HCT116 (cell line): ENCODE data around the gene ADGRA1. TPM values are rescaled to one million over a fixed set of nuclear protein-coding genes. Genes with fewer than 3 reads are reported as not detected.

Experiments
- ATAC-seq: fragments of 200-7000 bp; cut with Tn5 transposase; 2 replicates; pipeline ENCODE4 v1.9.1; 2020; ENCODE audit warnings: mild to moderate bottlenecking, moderate library complexity
- BruUV-seq: library from RNA; stranded (reverse); fragments of 400-500 nt; replicated peaks from 2 replicates; lab custom pipeline; 2021; lab: Mats Ljungman, UMichigan
- CTCF ChIA-PET: fragments of 300-600 bp; sonication (Branson Sonifier 250); formaldehyde crosslinking; loops from one replicate; lab custom pipeline; 2021; ENCODE audit warnings: antibody characterized with exemption; lab: Charles Lee
- POLR2A ChIA-PET: fragments of 300-600, 350-600 bp; sonication (Branson Sonifier 250); formaldehyde crosslinking; loops from one replicate; lab custom pipeline; 2021; ENCODE audit warnings: antibody characterized with exemption; lab: Charles Lee
- RAD21 ChIA-PET, 2 experiments: fragments of 300-600 bp; sonication (Branson Sonifier 250); formaldehyde crosslinking; loops; one replicate each; lab custom pipeline; 2023; ENCODE audit warnings: low total read pairs in 2 of 2; ENCODE audit not compliant: uncharacterized antibody in 2 of 2, unreplicated experiment in 2 of 2, low non-redundant PET in 1 of 2; lab: Charles Lee
- DNase-seq: peaks from one replicate; pipeline ENCODE4 v3.0.0-alpha.2; 2010; ENCODE audit warnings: low read depth, low spot score
- H2AFZ ChIP-seq: fragments of 200-600 bp; shearing (Covaris generic), sonication (generic); 2 replicates; pipeline ENCODE4 v1.6.1; 2017; ENCODE audit warnings: low read depth, mixed run types, mixed read lengths, antibody characterized with exemption, low read length; ENCODE audit not compliant: poor library complexity, severe bottlenecking
- H3K27ac ChIP-seq: 2 replicates; pipeline ENCODE4 v1.5.1; 2012; ENCODE audit warnings: low read depth, low read length
- H3K27me3 ChIP-seq: fragments of 200-600 bp; sonication (generic); 2 replicates; pipeline ENCODE4 v1.6.1; 2016; ENCODE audit warnings: mixed run types, low read length, mixed read lengths; ENCODE audit not compliant: insufficient read depth
- H3K36me3 ChIP-seq, 2 experiments: fragments of 200-500 bp in 1 of 2; fragments of 200-600 bp in 1 of 2; sonication (Bioruptor generic) in 1 of 2; sonication (generic) in 1 of 2; 2 replicates each; pipeline versions ENCODE4 v1.5.1 to v1.6.1; 2014 to 2016; ENCODE audit warnings: low read length in 2 of 2, inconsistent platforms in 1 of 2, mixed read lengths in 1 of 2, mixed run types in 1 of 2; ENCODE audit not compliant: insufficient read depth in 2 of 2, control insufficient read depth in 1 of 2
- H3K4me1 ChIP-seq, 2 experiments: fragments of 200-600 bp in 1 of 2; sonication (generic) in 1 of 2; 2 replicates each; pipeline versions ENCODE4 v1.5.1 to v1.6.1; 2012 to 2017; ENCODE audit warnings: low read length in 2 of 2, inconsistent platforms in 1 of 2, mild to moderate bottlenecking in 1 of 2, mixed read lengths in 1 of 2, mixed run types in 1 of 2, moderate library complexity in 1 of 2; ENCODE audit not compliant: insufficient read depth in 2 of 2, control insufficient read depth in 1 of 2
- H3K4me2 ChIP-seq: fragments of 200-600 bp; sonication (generic); 2 replicates; pipeline ENCODE4 v1.6.1; 2017; ENCODE audit warnings: mixed run types, low read length, mixed read lengths
- H3K4me3 ChIP-seq, 2 experiments: fragments of 200-600 bp in 1 of 2; sonication (generic) in 1 of 2; replicated peaks in 1 of 2; 2 replicates each; pipeline ENCODE4 v1.5.1; 2011 to 2016; ENCODE audit warnings: low read length in 2 of 2, control low read depth in 1 of 2, low read depth in 1 of 2, mild to moderate bottlenecking in 1 of 2, mixed read lengths in 1 of 2, mixed run types in 1 of 2
- H3K79me2 ChIP-seq: fragments of 200-600 bp; sonication (generic); 2 replicates; pipeline ENCODE4 v1.6.1; 2017; ENCODE audit warnings: mild to moderate bottlenecking, mixed run types, low read length, moderate library complexity, mixed read lengths; ENCODE audit not compliant: insufficient read depth
- H3K9ac ChIP-seq: fragments of 200-600 bp; sonication (generic); 2 replicates; pipeline ENCODE4 v1.6.1; 2016; ENCODE audit warnings: low read length, mixed read lengths
- H3K9me2 ChIP-seq: fragments of 200-600 bp; sonication (generic), shearing (Covaris generic); 2 replicates; pipeline ENCODE4 v1.6.1; 2017; ENCODE audit warnings: mixed run types, mild to moderate bottlenecking, moderate library complexity; ENCODE audit not compliant: insufficient read depth
- H3K9me3 ChIP-seq, 2 experiments: fragments of 200-500 bp in 1 of 2; fragments of 200-600 bp in 1 of 2; sonication (Bioruptor generic) in 1 of 2; sonication (generic) in 1 of 2; 2 replicates each; pipeline ENCODE4 v1.6.1; 2014 to 2017; ENCODE audit warnings: low read length in 2 of 2, mixed read lengths in 2 of 2, inconsistent platforms in 1 of 2, low read depth in 1 of 2, mild to moderate bottlenecking in 1 of 2, mixed run types in 1 of 2, moderate library complexity in 1 of 2; ENCODE audit not compliant: control insufficient read depth in 1 of 2, insufficient read depth in 1 of 2
- H4K20me1 ChIP-seq: fragments of 200-600 bp; sonication (generic), shearing (Covaris generic); 2 replicates; pipeline ENCODE4 v1.6.1; 2017; ENCODE audit warnings: mixed run types, mild to moderate bottlenecking, moderate library complexity; ENCODE audit not compliant: insufficient read depth
- CBX3 ChIP-seq: IDR thresholded peaks from 2 replicates; pipeline ENCODE4 v1.6.1; 2012; ENCODE audit warnings: low read depth
- EGR1 ChIP-seq: IDR thresholded peaks from 2 replicates; pipeline ENCODE4 v1.6.1; 2012; ENCODE audit warnings: low read depth
- ELF1 ChIP-seq: IDR thresholded peaks from 2 replicates; pipeline ENCODE4 v1.6.1; 2012; ENCODE audit warnings: low read depth, borderline replicate concordance
- EZH2 ChIP-seq: fragments of 200-600 bp; sonication (generic); IDR thresholded peaks from 2 replicates; pipeline ENCODE4 v1.6.1; 2017; ENCODE audit warnings: antibody characterized with exemption, mixed run types
- FOSL1 ChIP-seq: IDR thresholded peaks from 2 replicates; pipeline ENCODE4 v1.6.1; 2012; ENCODE audit warnings: low read depth
- JUND ChIP-seq: IDR thresholded peaks from 2 replicates; pipeline ENCODE4 v1.6.1; 2012
- POLR2A ChIP-seq: IDR thresholded peaks from 2 replicates; pipeline ENCODE4 v1.7.0; 2011; ENCODE audit warnings: borderline replicate concordance; ENCODE audit not compliant: insufficient read depth, insufficient read length; ENCODE audit errors: extremely low read depth
- RAD21 ChIP-seq: IDR thresholded peaks from 2 replicates; pipeline ENCODE4 v1.6.1; 2012; ENCODE audit warnings: low read depth, mild to moderate bottlenecking
- SP1 ChIP-seq: IDR thresholded peaks from 2 replicates; pipeline ENCODE4 v1.6.1; 2012; ENCODE audit warnings: low read depth
- SRF ChIP-seq: IDR thresholded peaks from 2 replicates; pipeline ENCODE4 v1.6.1; 2012; ENCODE audit warnings: low read depth
- TCF7L2 ChIP-seq: IDR thresholded peaks from 2 replicates; pipeline ENCODE4 v1.7.0; 2011; ENCODE audit warnings: borderline replicate concordance, inconsistent platforms; ENCODE audit not compliant: insufficient read depth, insufficient read length; ENCODE audit errors: extremely low read depth
- YY1 ChIP-seq: IDR thresholded peaks from 2 replicates; pipeline ENCODE4 v1.6.1; 2011; ENCODE audit warnings: low read length, low read depth, moderate library complexity, mild to moderate bottlenecking; ENCODE audit not compliant: insufficient replicate concordance; ENCODE audit errors: extremely low read depth
- ZFX ChIP-seq: fragments of 450-650 bp; IDR thresholded peaks from 2 replicates; pipeline ENCODE4 v1.6.1; 2017
- ZNF274 ChIP-seq: fragments of 200-500 bp; sonication (Bioruptor generic); IDR thresholded peaks from 2 replicates; pipeline ENCODE4 v1.6.1; 2014; ENCODE audit warnings: mild to moderate bottlenecking, low read depth, low read length, inconsistent platforms
- intact Hi-C: fragments of 100-400 bp; cut with micrococcal nuclease; formaldehyde crosslinking; loops from 2 replicates; pipeline ENCODE4 v1.10.0; 2022
- total RNA-seq: library from RNA; stranded (reverse); gene quantifications from one replicate; pipeline ENCODE4 v1.2.1, GENCODE V29; 2021; ENCODE audit not compliant: unreplicated experiment
- TF ChIP-seq, protein P1 (sequence below): IDR thresholded peaks from 2 replicates; pipeline ENCODE4 v1.6.1; 2012
- TF ChIP-seq, protein P2 (sequence below), 3 experiments: fragments of 200-600 bp in 1 of 3; sonication (generic) in 1 of 3; IDR thresholded peaks in 2 of 3; conservative IDR thresholded peaks in 1 of 3; 2 replicates each; pipeline ENCODE4 v1.5.1; 2012 to 2017; ENCODE audit warnings: low read depth in 2 of 3, low read length in 2 of 3, antibody characterized with exemption in 1 of 3, borderline replicate concordance in 1 of 3, control low read depth in 1 of 3, mild to moderate bottlenecking in 1 of 3, mixed read lengths in 1 of 3, mixed run types in 1 of 3, moderate library complexity in 1 of 3; ENCODE audit not compliant: insufficient read depth in 1 of 3
- TF ChIP-seq, protein P3 (sequence below): IDR thresholded peaks from 2 replicates; pipeline ENCODE4 v1.6.1; 2012; ENCODE audit warnings: low read depth
- TF ChIP-seq, protein P4 (sequence below): IDR thresholded peaks from 2 replicates; pipeline ENCODE4 v1.6.1; 2011; ENCODE audit warnings: mild to moderate bottlenecking, low read length, moderate library complexity; ENCODE audit not compliant: insufficient replicate concordance; ENCODE audit errors: extremely low read depth

Gene ADGRA1
- total RNA-seq, 1 experiment from 2014 or later = not detected

DNA sequence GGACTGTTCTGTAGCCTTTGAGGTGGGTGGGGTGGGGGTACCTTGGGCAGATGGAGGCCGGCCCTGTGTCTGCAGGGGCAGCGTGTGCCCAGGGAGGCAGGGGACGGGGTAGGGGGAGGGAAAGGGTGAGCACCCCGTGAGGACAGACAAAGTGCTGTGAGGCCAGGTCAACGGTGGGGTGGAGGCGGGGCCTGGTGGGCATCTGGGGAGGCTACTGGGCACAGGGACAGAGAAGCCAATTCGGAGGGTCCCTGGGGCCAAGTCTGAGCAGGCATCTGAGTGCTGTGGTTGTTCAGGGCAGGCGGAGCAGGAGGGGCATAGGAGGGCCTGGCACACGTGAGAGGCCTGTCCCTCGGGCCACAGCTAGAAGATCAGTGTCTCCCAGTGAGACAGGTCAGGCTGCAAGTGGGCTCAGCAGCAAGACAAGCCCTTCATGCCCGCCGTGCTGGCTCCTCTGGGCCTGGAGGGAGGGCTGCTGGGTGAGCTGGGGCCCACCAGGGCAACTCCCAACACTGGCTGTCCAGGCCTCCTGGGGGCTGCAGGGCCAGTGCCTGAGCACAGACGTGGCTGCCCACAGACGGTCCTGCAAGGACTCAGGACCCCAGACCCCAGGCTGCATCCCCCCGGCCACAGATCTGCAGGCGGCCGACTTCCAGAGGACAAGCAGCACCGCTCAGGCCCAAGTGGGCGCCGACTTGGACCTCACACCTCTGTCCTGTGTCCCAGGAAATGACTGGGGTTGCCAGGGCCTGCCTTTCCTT, 45.9 kb downstream of the ADGRA1 start:
- Histone ChIP-seq H3K27ac (no peak overlapping the region), H3K4me2 (no peak overlapping the region), H3K4me1 (no peaks in the 10 kb centered on the region), H3K9me3 (no peaks in the 10 kb centered on the region), H3K4me3 (no peak overlapping the region), H3K9me2 (no peaks in the 10 kb centered on the region), H2AFZ (no peak overlapping the region), H3K27me3 (no peaks in the 10 kb centered on the region), H4K20me1 (no peaks in the 10 kb centered on the region), H3K9ac (no peak overlapping the region), H3K79me2 (no peaks in the 10 kb centered on the region), H3K36me3 (no peaks in the 10 kb centered on the region)
- no TSS peak for BruUV-seq
- DNase-seq (no peak), ATAC-seq (no peak)
- intact Hi-C loops = no loop called here
- TF ChIP-seq EZH2 (no peak), RAD21 (no peak), EGR1 (no peak), JUND (no peak), POLR2A (no peak), ELF1 (no peak), YY1 (no peak), ZNF274 (no peak), FOSL1 (no peak), ZFX (no peak), SRF (no peak), CBX3 (no peak), SP1 (no peak), TCF7L2 (no peak)
- TF ChIP-seq, protein P1, sequence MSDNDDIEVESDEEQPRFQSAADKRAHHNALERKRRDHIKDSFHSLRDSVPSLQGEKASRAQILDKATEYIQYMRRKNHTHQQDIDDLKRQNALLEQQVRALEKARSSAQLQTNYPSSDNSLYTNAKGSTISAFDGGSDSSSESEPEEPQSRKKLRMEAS = no peak
- TF ChIP-seq, protein P2, sequence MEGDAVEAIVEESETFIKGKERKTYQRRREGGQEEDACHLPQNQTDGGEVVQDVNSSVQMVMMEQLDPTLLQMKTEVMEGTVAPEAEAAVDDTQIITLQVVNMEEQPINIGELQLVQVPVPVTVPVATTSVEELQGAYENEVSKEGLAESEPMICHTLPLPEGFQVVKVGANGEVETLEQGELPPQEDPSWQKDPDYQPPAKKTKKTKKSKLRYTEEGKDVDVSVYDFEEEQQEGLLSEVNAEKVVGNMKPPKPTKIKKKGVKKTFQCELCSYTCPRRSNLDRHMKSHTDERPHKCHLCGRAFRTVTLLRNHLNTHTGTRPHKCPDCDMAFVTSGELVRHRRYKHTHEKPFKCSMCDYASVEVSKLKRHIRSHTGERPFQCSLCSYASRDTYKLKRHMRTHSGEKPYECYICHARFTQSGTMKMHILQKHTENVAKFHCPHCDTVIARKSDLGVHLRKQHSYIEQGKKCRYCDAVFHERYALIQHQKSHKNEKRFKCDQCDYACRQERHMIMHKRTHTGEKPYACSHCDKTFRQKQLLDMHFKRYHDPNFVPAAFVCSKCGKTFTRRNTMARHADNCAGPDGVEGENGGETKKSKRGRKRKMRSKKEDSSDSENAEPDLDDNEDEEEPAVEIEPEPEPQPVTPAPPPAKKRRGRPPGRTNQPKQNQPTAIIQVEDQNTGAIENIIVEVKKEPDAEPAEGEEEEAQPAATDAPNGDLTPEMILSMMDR (IDR thresholded peaks at IDR 0.05 in 2 of 3, conservative IDR thresholded peaks at IDR 0.05 in 1 of 3; ENCODE audit: borderline replicate concordance in 1 of 3, insufficient read depth in 1 of 3, low read depth in 2 of 3, low read length in 2 of 3) = no peak
- TF ChIP-seq, protein P3, sequence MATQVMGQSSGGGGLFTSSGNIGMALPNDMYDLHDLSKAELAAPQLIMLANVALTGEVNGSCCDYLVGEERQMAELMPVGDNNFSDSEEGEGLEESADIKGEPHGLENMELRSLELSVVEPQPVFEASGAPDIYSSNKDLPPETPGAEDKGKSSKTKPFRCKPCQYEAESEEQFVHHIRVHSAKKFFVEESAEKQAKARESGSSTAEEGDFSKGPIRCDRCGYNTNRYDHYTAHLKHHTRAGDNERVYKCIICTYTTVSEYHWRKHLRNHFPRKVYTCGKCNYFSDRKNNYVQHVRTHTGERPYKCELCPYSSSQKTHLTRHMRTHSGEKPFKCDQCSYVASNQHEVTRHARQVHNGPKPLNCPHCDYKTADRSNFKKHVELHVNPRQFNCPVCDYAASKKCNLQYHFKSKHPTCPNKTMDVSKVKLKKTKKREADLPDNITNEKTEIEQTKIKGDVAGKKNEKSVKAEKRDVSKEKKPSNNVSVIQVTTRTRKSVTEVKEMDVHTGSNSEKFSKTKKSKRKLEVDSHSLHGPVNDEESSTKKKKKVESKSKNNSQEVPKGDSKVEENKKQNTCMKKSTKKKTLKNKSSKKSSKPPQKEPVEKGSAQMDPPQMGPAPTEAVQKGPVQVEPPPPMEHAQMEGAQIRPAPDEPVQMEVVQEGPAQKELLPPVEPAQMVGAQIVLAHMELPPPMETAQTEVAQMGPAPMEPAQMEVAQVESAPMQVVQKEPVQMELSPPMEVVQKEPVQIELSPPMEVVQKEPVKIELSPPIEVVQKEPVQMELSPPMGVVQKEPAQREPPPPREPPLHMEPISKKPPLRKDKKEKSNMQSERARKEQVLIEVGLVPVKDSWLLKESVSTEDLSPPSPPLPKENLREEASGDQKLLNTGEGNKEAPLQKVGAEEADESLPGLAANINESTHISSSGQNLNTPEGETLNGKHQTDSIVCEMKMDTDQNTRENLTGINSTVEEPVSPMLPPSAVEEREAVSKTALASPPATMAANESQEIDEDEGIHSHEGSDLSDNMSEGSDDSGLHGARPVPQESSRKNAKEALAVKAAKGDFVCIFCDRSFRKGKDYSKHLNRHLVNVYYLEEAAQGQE = no peak
- TF ChIP-seq, protein P4, sequence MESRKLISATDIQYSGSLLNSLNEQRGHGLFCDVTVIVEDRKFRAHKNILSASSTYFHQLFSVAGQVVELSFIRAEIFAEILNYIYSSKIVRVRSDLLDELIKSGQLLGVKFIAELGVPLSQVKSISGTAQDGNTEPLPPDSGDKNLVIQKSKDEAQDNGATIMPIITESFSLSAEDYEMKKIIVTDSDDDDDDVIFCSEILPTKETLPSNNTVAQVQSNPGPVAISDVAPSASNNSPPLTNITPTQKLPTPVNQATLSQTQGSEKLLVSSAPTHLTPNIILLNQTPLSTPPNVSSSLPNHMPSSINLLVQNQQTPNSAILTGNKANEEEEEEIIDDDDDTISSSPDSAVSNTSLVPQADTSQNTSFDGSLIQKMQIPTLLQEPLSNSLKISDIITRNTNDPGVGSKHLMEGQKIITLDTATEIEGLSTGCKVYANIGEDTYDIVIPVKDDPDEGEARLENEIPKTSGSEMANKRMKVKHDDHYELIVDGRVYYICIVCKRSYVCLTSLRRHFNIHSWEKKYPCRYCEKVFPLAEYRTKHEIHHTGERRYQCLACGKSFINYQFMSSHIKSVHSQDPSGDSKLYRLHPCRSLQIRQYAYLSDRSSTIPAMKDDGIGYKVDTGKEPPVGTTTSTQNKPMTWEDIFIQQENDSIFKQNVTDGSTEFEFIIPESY = no peak
- ChIA-PET RAD21 (no interaction called here), CTCF (interaction anchor here (0.9 kb wide), 1 partner anchor 10 kb away, joined by 4 read pairs; no protein-coding TSS in a partner anchor), POLR2A (no interaction called here)
